H1 (cell line): Measurements from ENCODE around the gene SDF2L1. TPM values are rescaled to one million over a fixed set of nuclear protein-coding genes. Genes with fewer than 3 reads are reported as not detected.

Source experiments
- ASH2L ChIP-seq: fragments of 200-600, 300-600 bp; sonication (generic); IDR thresholded peaks from one replicate; pipeline ENCODE4 v1.7.1; 2017; ENCODE audit warnings: low read length
- polyA plus RNA-seq, 7 experiments: library from polyadenylated mRNA; depleted of rRNA in 3 of 7; stranded (reverse) in 5 of 7; unstranded in 2 of 7; fragments of >200 nt in 5 of 7; fragments of 200-250 nt in 2 of 7; gene quantifications; 1 replicate in 5 of 7; 2 replicates in 1 of 7; 4 replicates in 1 of 7; pipeline versions ENCODE4 v1.2.1 to v1.2.3, GENCODE V29; 2011 to 2013; ENCODE audit warnings: missing spikeins in 2 of 7, mixed read lengths in 2 of 7
- total RNA-seq: library from RNA; stranded (reverse); fragmentation: NEBNext Ultra II Directional; extraction: Animal tissue kit (Norgen Biotek cat#: 25700); gene quantifications from 2 replicates; pipeline ENCODE4 v1.2.1, GENCODE V29; 2021

SDF2L1 gene
- total and polyA plus RNA-seq, 2 of the 8 experiments (the other 6 are each of a cell fraction or from before 2014, with no cell fraction given), result 51.1 to 59.6 TPM

DNA sequence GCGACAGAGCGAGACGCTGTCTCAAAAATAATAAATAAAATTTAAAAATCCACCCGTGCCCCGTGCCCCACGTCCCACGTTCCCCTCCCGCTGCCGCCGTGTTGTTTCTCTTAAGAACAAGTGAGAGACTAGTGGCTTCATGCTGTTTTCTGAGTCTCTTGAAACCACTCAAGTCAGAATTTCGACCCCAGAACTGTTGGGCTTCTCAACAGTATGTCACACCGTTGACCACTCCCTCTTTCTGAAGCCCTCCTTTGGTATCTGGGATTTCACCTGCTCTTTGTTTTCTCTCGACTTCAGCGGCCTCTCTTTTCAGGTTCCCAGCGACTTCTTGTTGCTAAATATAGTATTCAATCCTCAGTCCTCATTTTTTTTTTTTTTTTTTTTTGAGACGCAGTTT lies 24.7 kb downstream of the SDF2L1 start (continued):
- no peak for TF ChIP-seq ASH2L
